EL (cell line): ENCODE results near the gene PLEKHA6.
"Not testable (repeated sequence)": the region's sequence is repeated elsewhere in the genome, so short reads cannot be mapped to it uniquely, and the experiment has no call there.

Experiments
- DNase-seq: peaks from one replicate; pipeline ENCODE4 v3.0.0-alpha.2; 2016

The PLEKHA6 gene

GRCh38 chr1:204334455-204334854 lies 25.3 kb downstream of the PLEKHA6 start:
- no peak for DNase-seq

GRCh38 chr1:204333427-204333826 lies 26.3 kb downstream of the PLEKHA6 start:
- no peak for DNase-seq

- DNase-seq, result no peak
Measured at GRCh38 chr1:204331847-204332487, 27.8 kb downstream of the PLEKHA6 start.

- no peak for DNase-seq
Measured at GRCh38 chr1:204331275-204331674, 28.5 kb downstream of the PLEKHA6 start.

GRCh38 chr1:204327870-204328269 lies 31.9 kb downstream of the PLEKHA6 start:
- DNase-seq, result not testable (repeated sequence)

GRCh38 chr1:204327359-204327758 lies 32.4 kb downstream of the PLEKHA6 start:
- no peak for DNase-seq

- DNase-seq, result no peak
Measured at GRCh38 chr1:204326771-204327300, 32.9 kb downstream of the PLEKHA6 start.

- no peak for DNase-seq
Measured at GRCh38 chr1:204325944-204326343, 33.8 kb downstream of the PLEKHA6 start.

- DNase-seq, result peak; percentile 67
Measured at GRCh38 chr1:204323887-204324286, 35.8 kb downstream of the PLEKHA6 start.

GRCh38 chr1:204322339-204322868 lies 37.3 kb downstream of the PLEKHA6 start:
- no peak for DNase-seq

GRCh38 chr1:204321665-204322064 lies 38.1 kb downstream of the PLEKHA6 start:
- DNase-seq, result peak; percentile 40

GRCh38 chr1:204321051-204321450 lies 38.7 kb downstream of the PLEKHA6 start:
- no peak for DNase-seq

- DNase-seq, result peak; percentile 92
Measured at GRCh38 chr1:204320382-204320804, 39.3 kb downstream of the PLEKHA6 start.

- peak; percentile 94 for DNase-seq
Measured at GRCh38 chr1:204319462-204319861, 40.3 kb downstream of the PLEKHA6 start.

GRCh38 chr1:204319027-204319426 lies 40.7 kb downstream of the PLEKHA6 start:
- DNase-seq, result no peak

GRCh38 chr1:204318324-204318723 lies 41.4 kb downstream of the PLEKHA6 start:
- no peak for DNase-seq

- no peak for DNase-seq
Measured at GRCh38 chr1:204317170-204317569, 42.6 kb downstream of the PLEKHA6 start.

GRCh38 chr1:204316164-204316563 lies 43.6 kb downstream of the PLEKHA6 start:
- DNase-seq, result no peak

GRCh38 chr1:204314893-204315658 lies 44.7 kb downstream of the PLEKHA6 start:
- no peak for DNase-seq

GRCh38 chr1:204314171-204314892 lies 45.4 kb downstream of the PLEKHA6 start:
- no peak for DNase-seq

- DNase-seq, result no peak
Measured at GRCh38 chr1:204313675-204314074, 46.1 kb downstream of the PLEKHA6 start.

- DNase-seq, result not testable (repeated sequence)
Measured at GRCh38 chr1:204310970-204311369, 48.8 kb downstream of the PLEKHA6 start.

- no peak for DNase-seq
Measured at GRCh38 chr1:204308023-204308628, 51.6 kb downstream of the PLEKHA6 start.
